GM23248 (cell line): Measurements from ENCODE around the gene GIPC2. TPM values are rescaled to one million over a fixed set of nuclear protein-coding genes. Genes with fewer than 3 reads are reported as not detected.

Experiments used
- DNase-seq: peaks from one replicate; pipeline ENCODE4 v3.0.0-alpha.2; 2015
- H2AFZ ChIP-seq: fragments of 200-600 bp; sonication (generic); 2 replicates; pipeline ENCODE4 v1.6.1; 2016; ENCODE audit warnings: antibody characterized with exemption
- H3F3A ChIP-seq: fragments of 200-600 bp; sonication (generic); 2 replicates; pipeline ENCODE4 v1.6.1; 2016; ENCODE audit warnings: mild to moderate bottlenecking, antibody characterized with exemption, mixed run types; ENCODE audit not compliant: insufficient read depth
- H3K27ac ChIP-seq: fragments of 200-600 bp; sonication (generic); 2 replicates; pipeline ENCODE4 v1.5.1; 2016; ENCODE audit warnings: mild to moderate bottlenecking
- H3K27me3 ChIP-seq: fragments of 200-600 bp; sonication (generic); replicated peaks from 2 replicates; pipeline ENCODE4 v1.6.1; 2016; ENCODE audit warnings: mild to moderate bottlenecking; ENCODE audit not compliant: insufficient read depth
- H3K36me3 ChIP-seq: fragments of 200-600 bp; sonication (generic); 2 replicates; pipeline ENCODE4 v1.6.1; 2016; ENCODE audit warnings: low read depth, mild to moderate bottlenecking
- H3K4me1 ChIP-seq: fragments of 200-600 bp; sonication (generic); 2 replicates; pipeline ENCODE4 v1.6.1; 2016; ENCODE audit warnings: mild to moderate bottlenecking; ENCODE audit not compliant: insufficient read depth
- H3K4me2 ChIP-seq: fragments of 200-600 bp; sonication (generic); one replicate; pipeline ENCODE4 v1.6.1; 2016; ENCODE audit warnings: mild to moderate bottlenecking; ENCODE audit not compliant: unreplicated experiment
- H3K4me3 ChIP-seq: fragments of 200-600 bp; sonication (generic); 2 replicates; pipeline ENCODE4 v1.5.1; 2016; ENCODE audit warnings: mild to moderate bottlenecking
- H3K79me2 ChIP-seq: fragments of 200-600 bp; sonication (generic); 2 replicates; pipeline ENCODE4 v1.6.1; 2016; ENCODE audit warnings: mild to moderate bottlenecking; ENCODE audit not compliant: insufficient read depth
- H3K9ac ChIP-seq: fragments of 200-600 bp; sonication (generic); 2 replicates; pipeline ENCODE4 v1.6.1; 2016; ENCODE audit warnings: mild to moderate bottlenecking
- H3K9me2 ChIP-seq: fragments of 200-600 bp; sonication (generic); 2 replicates; pipeline ENCODE4 v1.6.1; 2016; ENCODE audit warnings: mixed run types, mild to moderate bottlenecking, moderate library complexity; ENCODE audit not compliant: insufficient read depth
- H3K9me3 ChIP-seq: fragments of 200-600 bp; sonication (generic); one replicate; pipeline ENCODE4 v1.6.1; 2017; ENCODE audit warnings: low read depth
- H4K20me1 ChIP-seq: fragments of 200-600 bp; sonication (generic); 2 replicates; pipeline ENCODE4 v1.6.0; 2016; ENCODE audit not compliant: insufficient read depth
- EZH2 ChIP-seq: fragments of 200-600 bp; sonication (generic); IDR thresholded peaks from 2 replicates; pipeline ENCODE4 v1.6.1; 2018; ENCODE audit warnings: antibody characterized with exemption, mild to moderate bottlenecking; ENCODE audit not compliant: insufficient read depth, poor library complexity, severe bottlenecking
- EZH2phosphoT487 ChIP-seq: fragments of 200-600 bp; sonication (generic); IDR thresholded peaks from 2 replicates; pipeline ENCODE4 v1.6.1; 2018; ENCODE audit warnings: antibody characterized with exemption, moderate library complexity, mild to moderate bottlenecking, low read depth; ENCODE audit not compliant: insufficient read depth
- WGBS, 2 experiments: methylation state at CpG; one replicate each; pipeline ENCODE4 v1.1.6; 2015 to 2017; ENCODE audit warnings: low lambda C conversion rate in 2 of 2, low coverage in 1 of 2; ENCODE audit errors: missing lambda C conversion rate in 2 of 2; 5-methylcytosine and 5-hydroxymethylcytosine counted together
- in situ Hi-C: fragments of 300-500 bp; cut with MboI; formaldehyde crosslinking; loops from 2 replicates; pipeline ENCODE4 v1.15.0; 2020
- polyA plus RNA-seq: library from polyadenylated mRNA; unstranded; fragments of >200 nt; fragmentation: Nextera tagmentation; extraction: Ambion mirVana; gene quantifications from 2 replicates; pipeline ENCODE4 v1.2.1, GENCODE V29; 2016
- total RNA-seq: library from RNA; depleted of rRNA; stranded (reverse); fragments of >200 nt; shearing (Covaris generic); gene quantifications from 2 replicates; pipeline ENCODE4 v1.2.3, GENCODE V29; 2014

Gene GIPC2
- total and polyA plus RNA-seq, 2 experiments from 2014 or later: 0.32 to 0.68 TPM

GRCh38 chr1:78145105-78145580 lies 99.4 kb downstream of the GIPC2 start:
- Histone ChIP-seq H3K27me3 (no peaks in the 10 kb centered on the region), H3K4me2 (peak overlapping the region; percentile 21), H3K36me3 (no peaks in the 10 kb centered on the region), H3K4me3 (no peak overlapping the region), H4K20me1 (no peaks in the 10 kb centered on the region), H3K9ac (no peak overlapping the region), H3K79me2 (no peaks in the 10 kb centered on the region), H3K27ac (no peak overlapping the region), H3K4me1 (peaks cover 17% of the 10 kb centered on the region), H2AFZ (no peak overlapping the region), H3K9me3 (no peaks in the 10 kb centered on the region), H3K9me2 (no peaks in the 10 kb centered on the region), H3F3A (peaks cover 16% of the 10 kb centered on the region; the same call in 1 of the 2 replicates)
- TF ChIP-seq EZH2 (no peak), EZH2phosphoT487 (no peak)
- WGBS, 2 experiments: 8 to 14% methylated on average over 2 of the region's 2 CpGs
- DNase-seq: peak; percentile 85
- in situ Hi-C loops: no loop called here

- Histone ChIP-seq H3K36me3 (no peaks in the 10 kb centered on the region), H3K4me2 (peak overlapping the region; percentile 21), H3K79me2 (no peaks in the 10 kb centered on the region), H4K20me1 (no peaks in the 10 kb centered on the region), H3K9me3 (no peaks in the 10 kb centered on the region), H3F3A (peaks cover 16% of the 10 kb centered on the region; the same call in 1 of the 2 replicates), H3K9me2 (no peaks in the 10 kb centered on the region), H3K4me1 (peaks cover 17% of the 10 kb centered on the region), H3K4me3 (no peak overlapping the region), H3K27me3 (no peaks in the 10 kb centered on the region), H2AFZ (no peak overlapping the region), H3K9ac (no peak overlapping the region), H3K27ac (no peak overlapping the region)
- DNase-seq: peak; percentile 39
- WGBS, 2 experiments: 15 to 26% methylated on average over 2 of the region's 2 CpGs
- in situ Hi-C loops: no loop called here
- TF ChIP-seq EZH2: no peak
These were observed 100.5 kb downstream of the GIPC2 start for GRCh38 chr1:78146205-78146771.

- H4K20me1 ChIP-seq: no peaks in the 10 kb centered on the region
- H3K9me2 ChIP-seq: no peaks in the 10 kb centered on the region
- peaks cover 17% of the 10 kb centered on the region for H3K4me1 ChIP-seq
- H2AFZ ChIP-seq: no peak overlapping the region
- 94 to 96% methylated on average over 5 of the region's 5 CpGs for WGBS, 2 experiments
- H3K79me2 ChIP-seq: no peaks in the 10 kb centered on the region
- H3K9ac ChIP-seq: no peak overlapping the region
- peaks cover 16% of the 10 kb centered on the region; the same call in 1 of the 2 replicates for H3F3A ChIP-seq
- in situ Hi-C loops: no loop called here
- H3K27me3 ChIP-seq: no peaks in the 10 kb centered on the region
- TF ChIP-seq EZH2phosphoT487 (no peak), EZH2 (no peak)
- H3K4me3 ChIP-seq: no peak overlapping the region
- no peak for DNase-seq
- H3K9me3 ChIP-seq: no peaks in the 10 kb centered on the region
- no peak overlapping the region for H3K27ac ChIP-seq
- no peak overlapping the region for H3K4me2 ChIP-seq
- H3K36me3 ChIP-seq: no peaks in the 10 kb centered on the region
These were observed 101.3 kb downstream of the GIPC2 start for GRCh38 chr1:78147031-78147430.

- Histone ChIP-seq H3K27me3 (no peaks in the 10 kb centered on the region), H2AFZ (no peak overlapping the region), H3K79me2 (no peaks in the 10 kb centered on the region), H3K4me1 (peaks cover 20% of the 10 kb centered on the region), H3K9ac (no peak overlapping the region), H3K4me3 (no peak overlapping the region), H3K27ac (no peak overlapping the region), H3K9me2 (no peaks in the 10 kb centered on the region), H4K20me1 (no peaks in the 10 kb centered on the region), H3K36me3 (no peaks in the 10 kb centered on the region), H3F3A (0 out of 2 replicates have a peak, but pooled peaks cover 6% of the 10 kb centered on the region), H3K4me2 (no peak overlapping the region), H3K9me3 (no peaks in the 10 kb centered on the region)
- in situ Hi-C loops: no loop called here
- no peak for TF ChIP-seq EZH2phosphoT487
- no peak for TF ChIP-seq EZH2
- 65 to 74% methylated on average over 4 of the region's 4 CpGs for WGBS, 2 experiments
- no peak for DNase-seq
These were observed 107.4 kb downstream of the GIPC2 start for GRCh38 chr1:78153092-78153736.
